Stimulated activated CD4-positive, alpha-beta T cell treated with anti-CD3 and anti-CD28 coated beads, Interleukin-2, amount 100 ng/mL, for 48 hours (primary cell): ENCODE results near the gene MOCOS.

ENCODE experiments used
- DNase-seq, 2 donors: peaks; one replicate each; pipeline ENCODE4 v3.0.0-alpha.2; 2020

MOCOS gene

GRCh38 chr18:36279001-36279400 is 91.7 kb downstream of the MOCOS start:
- DNase-seq, result no peak

GRCh38 chr18:36281936-36282335 is 94.6 kb downstream of the MOCOS start:
- DNase-seq, result no peak

- DNase-seq, result no peak
Observed at GRCh38 chr18:36283448-36283847, 96.2 kb downstream of the MOCOS start.

GRCh38 chr18:36284268-36284667 is 97.0 kb downstream of the MOCOS start:
- DNase-seq, result no peak

- DNase-seq, result peak; percentile 29 to 30
Observed at GRCh38 chr18:36284671-36285295, 97.5 kb downstream of the MOCOS start.

- DNase-seq, result no peak
Observed at GRCh38 chr18:36287653-36288052, 100.4 kb downstream of the MOCOS start.

- no peak for DNase-seq
Observed at GRCh38 chr18:36288689-36289088, 101.4 kb downstream of the MOCOS start.

GRCh38 chr18:36294031-36294430 is 106.7 kb downstream of the MOCOS start:
- DNase-seq, result no peak

GRCh38 chr18:36295214-36295613 is 107.9 kb downstream of the MOCOS start:
- DNase-seq, result no peak

GRCh38 chr18:36295880-36296301 is 108.6 kb downstream of the MOCOS start:
- DNase-seq, result no peak

GRCh38 chr18:36296650-36297416 is 109.5 kb downstream of the MOCOS start:
- peak in 1 of 2 donors; percentile 3 for DNase-seq

GRCh38 chr18:36297417-36298125 is 110.3 kb downstream of the MOCOS start, which contains the start of gene FHOD3:
FHOD3 (plus strand) TSS chr18:36297713; CDS start chr18:36297836, 123 bp downstream.
- DNase-seq, result peak in 1 of 2 donors; percentile 4

- DNase-seq, result no peak
Observed at GRCh38 chr18:36298126-36298741, 110.9 kb downstream of the MOCOS start.

- no peak for DNase-seq
Observed at GRCh38 chr18:36299015-36299414, 111.7 kb downstream of the MOCOS start.

GRCh38 chr18:36300211-36300610 is 112.9 kb downstream of the MOCOS start:
- no peak for DNase-seq

GRCh38 chr18:36301884-36302283 is 114.6 kb downstream of the MOCOS start:
- DNase-seq, result no peak

GRCh38 chr18:36302676-36303075 is 115.4 kb downstream of the MOCOS start:
- no peak for DNase-seq

- DNase-seq, result no peak
Observed at GRCh38 chr18:36303211-36303844, 116.0 kb downstream of the MOCOS start.

- DNase-seq, result no peak
Observed at GRCh38 chr18:36304723-36305122, 117.4 kb downstream of the MOCOS start.

GRCh38 chr18:36305375-36305774 is 118.1 kb downstream of the MOCOS start:
- DNase-seq, result no peak

GRCh38 chr18:36307513-36307912 is 120.2 kb downstream of the MOCOS start:
- DNase-seq, result no peak

GRCh38 chr18:36308711-36309435 is 121.6 kb downstream of the MOCOS start:
- no peak for DNase-seq
